Activated T-helper 9 cell treated with anti-CD3 and anti-CD28 coated beads, Interleukin-2, amount 50 U/mL, for 16 hours (primary cell): ENCODE measurements around the gene PARD6G.

Source experiments
- DNase-seq: peaks from one replicate; pipeline ENCODE4 v3.0.0-alpha.2; 2020; ENCODE audit warnings: low read depth

Gene PARD6G

GRCh38 chr18:80247393-80247841, at the start of gene PARD6G:
Gene PARD6G (minus strand): TSS chr18:80247514. CDS start chr18:80247348, 166 bp downstream.
- peak; percentile 41 for DNase-seq

- peak; percentile 23 for DNase-seq
These were observed 15.1 kb upstream of the PARD6G start for GRCh38 chr18:80262241-80263033.

- DNase-seq = no peak
These were observed 12.3 kb upstream of the PARD6G start for GRCh38 chr18:80259610-80260009.

GRCh38 chr18:80258640-80259039, 11.3 kb upstream of the PARD6G start:
- no peak for DNase-seq

- DNase-seq = peak; percentile 28
These were observed 10.5 kb upstream of the PARD6G start for GRCh38 chr18:80257579-80258543.

- DNase-seq = no peak
These were observed 7.7 kb upstream of the PARD6G start for GRCh38 chr18:80254971-80255500.

GRCh38 chr18:80253871-80254492, 6.7 kb upstream of the PARD6G start:
- DNase-seq = peak; percentile 9

- DNase-seq = no peak
These were observed 5.9 kb upstream of the PARD6G start for GRCh38 chr18:80253236-80253635.

- no peak for DNase-seq
These were observed 4.8 kb upstream of the PARD6G start for GRCh38 chr18:80252136-80252535.

GRCh38 chr18:80251700-80252099, 4.4 kb upstream of the PARD6G start:
- DNase-seq = no peak

GRCh38 chr18:80250740-80251364, 3.5 kb upstream of the PARD6G start:
- DNase-seq = no peak

GRCh38 chr18:80249217-80250093, 2.1 kb upstream of the PARD6G start:
- no peak for DNase-seq

- DNase-seq = no peak
These were observed 595 bp downstream of the PARD6G start for GRCh38 chr18:80246445-80247392.

- DNase-seq = no peak
These were observed 1.4 kb downstream of the PARD6G start for GRCh38 chr18:80245781-80246444.

GRCh38 chr18:80244956-80245730, 2.2 kb downstream of the PARD6G start:
- DNase-seq = no peak

GRCh38 chr18:80244167-80244566, 3.1 kb downstream of the PARD6G start:
- no peak for DNase-seq

GRCh38 chr18:80243204-80243603, 4.1 kb downstream of the PARD6G start:
- DNase-seq = no peak
